Hepatic stellate cell (primary cell): ENCODE data around the gene LRCH4.

ENCODE experiments used
- DNase-seq: peaks from one replicate; pipeline ENCODE4 v3.0.0; 2011; ENCODE audit warnings: low spot score

The LRCH4 gene, protein sequence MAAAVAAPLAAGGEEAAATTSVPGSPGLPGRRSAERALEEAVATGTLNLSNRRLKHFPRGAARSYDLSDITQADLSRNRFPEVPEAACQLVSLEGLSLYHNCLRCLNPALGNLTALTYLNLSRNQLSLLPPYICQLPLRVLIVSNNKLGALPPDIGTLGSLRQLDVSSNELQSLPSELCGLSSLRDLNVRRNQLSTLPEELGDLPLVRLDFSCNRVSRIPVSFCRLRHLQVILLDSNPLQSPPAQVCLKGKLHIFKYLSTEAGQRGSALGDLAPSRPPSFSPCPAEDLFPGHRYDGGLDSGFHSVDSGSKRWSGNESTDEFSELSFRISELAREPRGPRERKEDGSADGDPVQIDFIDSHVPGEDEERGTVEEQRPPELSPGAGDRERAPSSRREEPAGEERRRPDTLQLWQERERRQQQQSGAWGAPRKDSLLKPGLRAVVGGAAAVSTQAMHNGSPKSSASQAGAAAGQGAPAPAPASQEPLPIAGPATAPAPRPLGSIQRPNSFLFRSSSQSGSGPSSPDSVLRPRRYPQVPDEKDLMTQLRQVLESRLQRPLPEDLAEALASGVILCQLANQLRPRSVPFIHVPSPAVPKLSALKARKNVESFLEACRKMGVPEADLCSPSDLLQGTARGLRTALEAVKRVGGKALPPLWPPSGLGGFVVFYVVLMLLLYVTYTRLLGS

DNA sequence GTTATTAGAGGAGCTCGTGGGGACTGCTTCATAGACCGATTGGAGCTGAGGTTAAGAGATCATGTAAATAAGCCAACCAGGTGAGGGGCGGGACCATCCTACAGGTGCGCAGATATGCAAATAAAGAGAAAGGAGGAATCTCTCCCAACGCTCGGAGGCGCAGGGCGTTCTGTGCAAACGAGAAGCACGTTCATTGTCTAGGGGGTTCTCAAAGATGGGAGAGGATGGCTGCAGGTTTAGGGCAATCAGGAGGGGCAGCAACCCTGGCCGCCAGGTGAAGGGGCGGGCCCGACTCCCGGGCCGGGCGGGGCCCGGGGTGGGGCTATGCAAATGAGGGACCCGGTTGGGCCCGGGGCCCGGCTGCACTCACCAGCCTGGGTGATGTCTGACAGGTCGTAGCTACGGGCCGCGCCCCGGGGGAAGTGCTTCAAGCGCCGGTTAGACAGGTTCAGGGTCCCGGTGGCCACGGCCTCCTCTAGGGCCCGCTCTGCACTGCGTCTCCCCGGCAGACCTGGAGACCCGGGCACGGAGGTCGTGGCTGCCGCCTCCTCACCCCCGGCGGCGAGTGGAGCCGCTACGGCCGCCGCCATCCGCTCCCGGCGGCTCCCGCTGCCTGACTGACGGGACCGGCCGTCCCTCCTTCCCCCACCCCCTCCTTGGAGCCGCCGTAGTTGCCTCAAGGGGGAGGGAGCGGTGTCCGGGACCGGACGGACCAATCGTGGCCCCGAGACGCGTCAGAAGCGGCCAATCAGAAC lies at the start of gene LRCH4:
TSS of gene LRCH4 (minus strand) at position 619 of the 755 bp plus-strand sequence. CDS start at position 590, 29 bp downstream.
- peak; percentile 100 for DNase-seq

DNA sequence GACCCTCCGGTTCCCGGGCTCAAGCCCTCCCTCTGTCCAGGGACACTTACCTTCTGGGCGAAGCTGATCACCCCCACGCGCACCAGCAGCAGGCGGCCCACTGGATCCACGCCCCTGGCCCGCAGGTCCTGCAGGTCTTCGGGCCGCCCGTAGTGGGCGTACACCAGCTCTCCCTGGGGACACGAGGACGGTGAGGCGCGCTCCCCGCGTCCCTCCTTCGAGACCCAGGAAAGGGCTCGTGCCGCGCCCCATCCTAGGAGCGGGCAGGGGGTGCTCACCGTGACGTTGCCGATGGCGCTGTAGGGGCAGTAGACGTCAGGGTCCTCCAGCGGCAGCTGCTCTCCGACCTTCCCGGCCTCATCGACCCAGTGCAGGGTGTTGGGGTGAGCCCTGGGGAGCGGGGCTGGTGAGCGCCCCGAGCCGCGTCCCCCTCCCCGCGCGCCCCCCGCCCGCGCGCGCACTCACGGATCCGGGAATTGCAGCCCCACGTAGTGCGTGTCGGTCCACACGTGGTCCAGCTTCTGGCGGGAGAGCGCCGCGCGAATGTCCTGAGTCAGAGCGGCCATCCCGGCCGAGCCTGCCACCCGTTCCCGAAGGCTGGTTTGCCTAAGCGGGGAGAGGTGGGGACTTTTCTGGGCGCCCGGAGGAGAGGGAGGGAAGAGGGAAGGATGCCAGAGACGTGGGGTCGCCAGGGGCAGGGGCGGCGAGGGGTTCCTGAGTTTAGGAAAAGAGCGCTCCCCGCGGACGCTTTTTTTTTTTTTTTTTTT lies 47.2 kb upstream of the LRCH4 start:
- peak; percentile 73 for DNase-seq

DNA sequence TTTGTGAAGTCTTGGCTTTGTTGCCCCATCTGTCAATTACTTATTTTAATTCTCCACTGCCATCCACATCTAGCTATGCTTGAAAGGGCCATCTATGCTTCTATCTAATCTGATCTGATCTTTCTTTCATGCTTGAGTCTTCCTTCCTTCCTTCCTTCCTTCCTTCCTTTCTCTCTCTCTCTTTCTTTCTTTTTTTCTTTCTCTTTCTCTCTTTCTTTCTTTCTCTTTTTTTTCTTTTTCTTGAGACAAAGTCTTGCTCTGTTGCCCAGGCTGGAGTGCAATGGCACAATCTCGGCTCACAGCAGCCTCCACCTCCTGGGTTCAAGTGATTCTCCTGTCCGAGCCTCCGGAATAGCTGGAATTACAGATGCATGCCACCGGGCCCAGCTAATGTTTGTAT lies 44.1 kb upstream of the LRCH4 start:
- DNase-seq: no peak

DNA sequence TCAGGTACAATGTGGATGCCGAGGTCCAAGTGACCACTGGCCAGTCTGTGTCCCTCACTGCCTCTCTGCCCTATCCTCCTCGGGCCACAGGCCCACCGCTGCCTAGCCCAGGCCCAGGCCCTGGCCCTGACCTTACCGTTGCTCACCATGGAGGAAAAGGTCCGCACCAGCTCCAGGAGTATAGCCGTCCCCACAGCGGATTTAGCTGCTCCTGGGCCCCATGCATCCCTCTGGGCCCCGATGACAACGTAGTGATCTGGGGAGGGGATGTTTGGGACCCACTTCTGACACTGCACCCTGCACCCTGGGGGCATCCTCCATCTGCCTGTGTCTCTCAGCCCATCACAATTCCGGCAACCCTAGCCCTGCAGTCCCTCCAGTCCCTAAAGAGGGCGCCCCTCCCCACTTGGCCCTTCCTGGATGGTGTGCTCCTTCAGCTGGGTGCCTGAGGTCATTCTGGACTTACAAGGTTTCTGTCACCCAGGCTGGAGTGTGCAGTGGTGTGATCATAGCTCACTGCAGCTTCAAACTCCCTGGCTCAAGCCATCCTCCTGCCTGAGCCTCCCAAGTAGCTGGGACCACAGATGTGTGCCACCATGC lies 43.3 kb upstream of the LRCH4 start:
- DNase-seq: peak; percentile 38

DNA sequence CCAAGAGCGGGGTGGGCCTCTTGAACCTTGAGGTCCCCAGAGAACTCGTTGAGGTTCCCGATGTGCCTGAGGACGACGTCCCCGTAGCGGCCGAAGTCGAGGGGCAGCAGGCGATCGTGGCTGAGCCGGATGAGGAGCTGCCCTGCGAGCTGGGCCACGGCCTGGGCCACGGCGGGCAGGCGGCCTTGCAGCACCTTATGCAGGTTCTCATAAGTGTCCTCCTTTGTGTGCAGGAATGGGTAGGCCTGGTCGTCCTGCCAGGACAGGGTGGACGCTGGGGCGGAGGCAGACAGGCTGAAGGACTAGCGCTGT lies 41.3 kb upstream of the LRCH4 start:
- no peak for DNase-seq

DNA sequence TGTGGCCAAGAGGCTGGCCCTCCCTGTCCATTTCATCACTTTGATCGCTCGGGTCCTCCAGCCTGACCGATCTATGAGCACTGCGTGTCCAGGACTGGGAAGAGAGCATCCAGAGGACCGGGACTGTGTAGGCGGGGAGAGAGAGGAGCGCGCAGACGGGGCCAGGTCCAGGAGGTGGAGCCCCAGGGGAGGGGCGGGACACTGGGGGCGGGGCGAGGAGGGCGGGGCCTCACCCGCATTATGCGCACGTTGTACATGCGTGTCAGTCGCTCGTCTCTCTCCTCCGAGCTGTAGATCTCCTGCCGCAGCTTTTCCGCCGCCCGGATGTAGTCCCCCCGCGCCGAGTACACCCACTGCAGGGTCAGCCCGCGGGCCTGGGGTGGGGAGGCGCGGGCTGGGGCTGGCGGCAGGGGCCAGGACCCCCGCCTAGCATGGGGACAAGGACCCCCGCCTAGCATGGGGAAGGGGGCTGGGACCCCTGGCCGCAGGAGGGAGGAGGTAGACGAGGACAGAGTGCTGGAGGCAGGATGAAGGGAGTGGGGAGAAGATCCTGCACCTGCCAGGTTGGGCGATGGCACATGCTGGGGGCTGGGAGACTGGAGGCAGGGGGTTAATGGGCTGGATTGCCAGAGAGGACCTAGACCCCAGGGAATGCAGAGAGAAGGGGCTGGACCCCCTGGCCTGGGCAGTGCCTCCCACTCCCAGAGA lies 40.8 kb upstream of the LRCH4 start:
- DNase-seq: peak; percentile 98

DNA sequence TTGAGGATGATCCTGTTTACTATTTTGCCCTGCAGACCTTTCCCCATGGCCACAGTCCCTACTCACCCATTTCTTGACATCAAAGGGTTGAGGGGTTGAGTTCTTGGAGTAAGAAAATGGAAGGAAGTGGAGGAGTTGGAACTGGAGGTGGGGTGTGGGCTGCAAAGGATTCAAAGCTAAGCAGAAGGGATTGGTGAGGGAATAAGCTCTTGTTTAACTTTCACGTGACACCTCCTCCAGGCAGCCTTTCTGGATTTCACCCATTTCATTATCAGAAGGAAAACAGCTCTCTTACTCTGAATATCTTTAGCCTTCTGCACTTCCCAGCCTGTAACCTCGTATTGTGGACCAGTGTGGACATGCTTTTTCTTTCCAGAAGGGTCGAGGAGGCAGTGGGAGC lies 40.1 kb upstream of the LRCH4 start:
- DNase-seq: no peak

DNA sequence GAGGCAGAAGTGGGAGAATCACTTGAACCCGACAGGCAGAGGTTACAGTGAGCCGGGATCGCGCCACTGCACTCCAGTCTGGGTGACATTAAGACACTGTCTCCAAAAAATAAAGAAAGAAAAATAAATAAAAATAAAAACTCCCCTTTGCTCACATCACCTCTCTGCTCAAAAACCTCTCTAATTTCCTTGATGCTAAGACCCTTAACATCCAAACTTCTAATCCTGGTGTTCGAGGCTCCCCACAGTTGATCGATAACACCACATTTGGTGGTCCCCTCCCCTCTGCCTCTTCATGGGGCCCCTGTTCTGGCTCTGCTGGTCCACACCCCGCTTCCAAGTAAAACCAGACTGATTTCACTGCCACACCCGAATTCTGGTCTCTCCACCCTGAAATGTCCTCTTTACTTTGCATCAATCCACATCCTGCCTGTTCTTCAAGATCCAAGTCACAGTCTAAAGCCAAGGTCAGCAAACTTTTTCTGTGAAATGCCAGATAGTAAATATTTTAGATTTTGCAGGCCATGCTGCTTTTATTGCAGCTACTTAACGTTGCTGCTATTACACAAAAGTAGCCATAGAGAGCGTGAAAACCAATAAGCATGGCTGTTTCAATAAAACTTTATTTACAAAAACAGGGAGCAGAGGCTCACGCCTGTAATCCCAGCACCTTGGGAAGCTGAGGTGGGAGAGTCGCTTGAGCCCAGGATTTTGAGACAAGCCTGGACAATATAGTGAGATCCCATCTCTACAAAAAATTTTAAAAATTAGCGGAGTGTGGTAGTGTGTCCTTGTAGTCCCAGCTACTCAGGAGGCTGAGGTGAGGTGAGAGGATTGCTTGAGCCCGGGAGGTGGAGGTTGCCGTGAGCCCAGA lies 38.3 kb upstream of the LRCH4 start:
- no peak for DNase-seq

DNA sequence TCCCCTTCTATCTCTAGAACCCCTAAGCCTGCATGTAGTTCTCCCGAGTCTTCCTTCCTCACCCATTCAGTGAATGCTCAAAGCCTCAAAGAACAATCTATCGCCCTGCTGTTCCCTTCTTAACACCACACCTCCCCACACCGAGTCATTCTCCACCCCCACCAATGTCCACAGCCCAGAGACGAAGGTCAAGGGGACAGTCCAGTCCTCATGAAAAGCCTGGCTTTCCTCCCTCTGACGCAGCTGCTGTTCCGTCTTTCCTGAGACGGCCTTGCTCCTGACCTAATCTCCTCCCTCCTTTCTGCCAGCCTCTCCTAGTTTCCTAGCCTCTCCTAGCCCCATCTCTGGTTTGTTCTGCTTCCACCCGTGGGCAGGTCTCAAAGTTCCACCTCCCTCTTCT lies 35.6 kb upstream of the LRCH4 start:
- no peak for DNase-seq

DNA sequence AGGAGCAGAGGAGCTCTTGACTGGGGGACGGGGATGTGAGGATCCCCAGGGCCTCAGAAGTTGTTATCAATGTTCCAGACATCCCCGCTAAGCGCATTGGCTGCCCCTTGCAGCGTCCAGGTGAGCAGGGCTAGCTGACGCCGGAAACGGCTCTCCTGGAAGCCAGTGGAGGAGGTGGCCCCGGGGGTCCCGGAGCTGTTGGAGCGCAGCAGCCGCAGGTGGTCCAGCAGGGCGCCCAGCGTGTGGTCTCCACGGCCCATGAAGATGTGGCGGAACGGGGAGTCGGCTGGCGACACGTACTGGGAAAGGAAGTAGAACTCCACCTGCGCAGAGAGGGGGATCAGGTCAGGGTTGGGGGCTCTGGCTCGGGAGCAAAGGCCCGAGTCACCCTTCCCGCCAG lies 34.9 kb upstream of the LRCH4 start:
- no peak for DNase-seq

DNA sequence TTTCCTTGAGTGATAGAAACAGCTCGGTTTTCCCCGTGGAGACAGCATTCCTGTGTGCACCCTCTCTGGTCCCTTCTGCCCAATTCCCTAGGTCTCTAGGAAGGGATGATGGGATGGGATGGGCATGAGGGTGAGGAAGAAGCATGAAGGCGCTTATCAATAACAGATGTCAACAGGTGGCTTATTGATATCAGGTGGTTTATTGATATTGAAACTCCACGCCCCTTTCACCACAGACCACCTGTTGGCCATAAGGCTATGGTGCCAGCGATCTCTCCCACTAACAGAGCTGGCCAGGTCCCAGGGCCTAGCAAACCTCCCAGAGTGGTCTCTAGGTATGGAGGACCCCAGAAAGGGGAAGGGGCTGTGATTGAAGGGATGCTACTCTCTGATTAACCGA lies 34.3 kb upstream of the LRCH4 start:
- no peak for DNase-seq

DNA sequence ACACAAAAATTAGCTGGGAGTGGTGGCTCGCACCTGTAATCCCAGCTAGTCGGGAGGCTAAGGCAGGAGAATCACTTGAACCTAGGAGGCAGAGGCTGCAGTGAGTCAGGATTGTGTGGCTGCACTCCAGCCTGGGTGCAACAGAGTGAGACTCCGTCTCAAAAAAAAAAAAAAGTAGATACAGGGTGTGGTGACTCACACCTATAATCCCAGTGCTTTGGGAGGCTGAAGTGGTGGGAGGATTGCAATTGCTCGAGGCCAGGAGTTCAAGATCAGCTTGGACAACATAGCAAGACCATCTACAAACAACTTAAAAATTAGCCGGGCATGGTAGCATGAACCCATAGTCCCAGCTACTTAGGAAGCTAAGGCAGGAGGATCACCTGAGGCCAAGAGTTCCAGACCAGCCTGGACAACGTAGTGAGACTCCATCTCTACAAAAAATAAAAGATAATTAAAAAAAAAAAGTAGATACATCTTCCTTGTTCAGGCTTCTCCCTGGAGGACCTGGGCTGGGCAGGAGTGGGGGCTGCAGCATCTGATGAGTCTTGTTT lies 28.5 kb upstream of the LRCH4 start:
- no peak for DNase-seq

DNA sequence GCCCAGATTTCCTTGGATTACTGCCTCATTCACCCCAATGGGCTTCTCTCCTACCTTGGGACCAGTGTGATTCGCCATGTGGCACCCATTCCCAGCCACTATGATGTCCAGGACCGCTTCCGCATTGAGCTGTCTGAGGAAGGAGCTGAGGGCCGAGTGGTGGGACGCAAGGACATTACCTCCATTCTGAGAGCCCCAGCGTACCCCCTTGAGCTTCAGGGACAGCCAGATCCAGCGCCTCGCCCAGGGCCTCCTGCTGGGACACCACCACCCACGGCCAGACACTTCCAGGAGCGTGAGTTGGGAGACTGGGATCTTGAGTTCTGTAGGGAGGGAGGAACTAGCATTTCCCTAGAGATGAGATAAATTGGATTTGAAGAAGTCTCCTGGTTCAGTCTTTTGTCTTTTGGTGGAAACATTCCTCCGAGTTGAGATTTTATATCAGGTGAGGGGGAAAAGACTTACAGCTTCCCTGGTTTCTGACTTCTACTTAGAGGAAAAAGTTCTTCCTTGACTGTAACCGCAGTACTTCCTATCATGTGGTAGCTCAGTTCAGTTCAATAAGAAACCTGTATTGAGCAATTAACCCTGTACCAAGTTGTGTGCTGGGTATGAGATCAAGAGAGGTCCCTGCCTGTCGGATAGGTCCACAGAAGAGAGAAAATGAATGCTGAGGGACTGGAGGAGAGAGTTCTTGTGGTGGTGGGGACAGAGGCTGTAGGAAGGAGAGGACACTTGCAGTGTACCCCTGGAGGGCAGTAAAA lies 27.7 kb upstream of the LRCH4 start:
- no peak for DNase-seq

DNA sequence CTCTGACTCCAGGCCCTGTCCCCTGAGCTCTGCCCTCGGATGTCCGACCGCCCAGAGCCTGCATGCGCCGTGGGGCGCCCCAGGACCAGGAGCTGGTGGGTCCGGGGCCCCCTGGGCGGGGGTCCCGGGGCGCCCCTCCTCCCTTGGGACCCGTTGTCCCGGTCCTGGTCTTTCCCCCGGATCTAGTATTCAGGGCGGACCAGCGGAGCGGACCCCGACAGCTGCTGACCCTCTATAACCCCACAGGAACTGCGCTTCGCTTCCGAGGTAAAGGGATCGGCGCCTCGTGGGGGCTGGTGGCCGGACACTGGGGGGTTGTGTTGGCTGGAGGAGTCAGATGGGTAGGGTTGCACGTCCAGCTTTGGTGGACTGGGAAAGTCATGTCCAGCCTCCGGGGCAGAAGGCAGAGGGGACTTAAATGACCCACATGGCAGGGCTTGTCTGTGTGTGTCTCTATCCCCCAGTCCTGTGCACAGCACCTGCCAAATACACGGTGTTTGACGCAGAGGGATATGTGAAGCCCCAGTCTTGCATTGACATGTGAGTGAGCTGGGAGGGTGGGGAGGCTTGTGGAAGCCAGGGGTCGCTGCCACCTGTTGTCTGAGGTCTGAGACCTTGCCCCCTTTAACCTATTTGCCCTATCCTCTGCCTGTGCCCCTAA lies 26.9 kb upstream of the LRCH4 start:
- no peak for DNase-seq

DNA sequence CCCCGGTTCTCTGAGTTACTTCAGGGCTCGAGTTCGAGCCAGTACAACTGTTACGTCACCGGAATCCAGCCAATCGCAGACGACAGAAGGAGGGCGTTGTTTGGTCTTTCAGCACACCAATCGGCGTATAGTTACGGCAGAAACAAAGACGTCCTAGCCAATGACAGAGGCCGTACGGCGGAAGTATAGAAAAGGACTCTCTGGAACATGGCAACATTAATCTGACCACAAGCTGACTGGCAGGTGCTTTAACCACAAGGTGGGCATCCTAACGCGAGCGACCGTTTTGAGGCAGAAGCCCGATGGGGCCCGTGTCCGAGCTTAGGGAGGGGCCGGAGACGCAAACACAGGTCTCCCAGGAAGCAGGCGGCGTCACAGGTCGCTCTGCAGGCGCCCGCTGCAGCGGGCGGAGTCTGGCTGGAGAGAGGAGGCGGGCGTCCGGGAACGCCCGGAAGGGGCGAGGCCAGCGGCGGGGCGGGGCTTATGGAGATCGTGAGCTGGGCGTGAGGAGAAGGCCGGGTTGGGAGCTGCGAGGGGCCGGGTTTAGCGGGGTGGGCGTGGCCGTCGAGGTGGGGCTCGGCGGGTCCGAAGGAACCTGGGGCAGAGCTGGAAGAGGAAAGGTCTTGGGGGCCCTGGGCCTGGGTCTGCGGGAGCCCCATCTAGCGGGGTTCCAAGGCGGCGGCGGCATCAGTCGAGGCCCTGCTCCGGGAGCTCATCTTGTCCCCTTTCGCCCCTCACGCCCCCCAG lies 26.2 kb upstream of the LRCH4 start, which contains the start of gene MOSPD3:
TSS of gene MOSPD3 (plus strand) at position 558 of the 747 bp plus-strand sequence. CDS start 252 bp downstream, outside the sequence.
- DNase-seq: peak; percentile 100

DNA sequence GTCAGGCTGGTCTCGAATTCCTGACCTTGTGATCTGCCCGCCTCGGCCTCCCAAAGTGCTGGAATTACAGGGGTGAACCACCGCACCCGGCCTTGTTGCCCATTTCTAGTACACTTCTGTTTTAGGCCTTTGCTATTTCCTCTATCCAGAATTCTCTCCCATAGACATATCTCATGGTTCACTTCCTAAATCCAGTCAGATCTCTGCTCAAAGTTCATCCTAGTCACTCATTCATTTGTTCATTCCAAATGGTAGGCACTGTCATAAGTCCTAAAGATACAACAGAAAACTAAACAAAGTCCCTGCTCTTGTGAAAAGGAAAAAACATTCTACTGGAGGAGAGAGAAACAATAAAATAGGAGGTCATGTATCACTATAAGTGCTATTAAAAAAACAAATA lies 24.0 kb upstream of the LRCH4 start:
- DNase-seq: no peak

DNA sequence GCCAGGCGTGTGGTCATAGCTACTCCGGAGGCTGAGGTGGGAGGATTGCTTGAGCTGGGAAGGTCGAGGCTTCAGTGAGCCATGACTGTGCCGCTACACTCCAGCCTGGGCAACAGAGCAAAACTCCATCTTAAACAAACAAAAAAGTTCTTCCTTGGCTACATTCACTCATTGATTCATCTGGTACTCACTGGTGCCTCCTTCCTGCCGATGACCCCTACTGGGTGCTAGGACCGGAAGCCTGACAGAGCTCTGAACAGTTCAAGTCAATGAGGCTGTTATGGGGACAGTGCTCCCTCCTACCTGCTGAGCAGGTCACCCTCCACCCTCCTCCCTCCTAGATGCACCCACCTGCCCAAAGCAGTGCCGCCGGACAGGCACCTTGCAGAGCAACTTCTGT lies 21.2 kb upstream of the LRCH4 start:
- DNase-seq: no peak

DNA sequence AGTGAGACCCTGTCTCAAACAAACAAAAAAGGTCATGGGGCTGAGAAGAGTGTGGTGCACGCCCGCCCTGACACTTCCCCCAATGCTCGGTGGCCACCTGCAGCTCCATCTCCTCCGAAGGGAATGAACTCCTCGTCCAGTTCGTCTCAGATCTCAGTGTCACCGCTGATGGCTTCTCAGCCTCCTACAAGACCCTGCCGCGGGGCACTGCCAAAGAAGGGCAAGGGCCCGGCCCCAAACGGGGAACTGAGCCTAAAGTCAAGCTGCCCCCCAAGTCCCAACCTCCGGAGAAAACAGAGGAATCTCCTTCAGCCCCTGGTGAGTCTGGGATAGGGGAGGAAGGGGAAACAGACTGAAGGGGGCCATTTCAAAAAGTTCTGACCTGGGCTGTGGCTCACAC lies 20.4 kb upstream of the LRCH4 start:
- DNase-seq: no peak
